GM18907 (cell line): Measurements from ENCODE around the gene OR12D1.
"Not testable (repeated sequence)": the region's sequence is repeated elsewhere in the genome, so short reads cannot be mapped to it uniquely, and the experiment has no call there.

Source experiments
- ATAC-seq: cut with Tn5 transposase; IDR thresholded peaks from one replicate; pipeline ENCODE4 v1.9.1; 2021; ENCODE audit warnings: mild to moderate bottlenecking, moderate library complexity; ENCODE audit not compliant: unreplicated experiment

The OR12D1 gene

GRCh38 chr6:29414588-29414987 is at the start of gene OR12D1:
TSS of gene OR12D1 (plus strand) at chr6:29414928.
- no peak for ATAC-seq

- no peak for ATAC-seq
Measured at GRCh38 chr6:29368765-29369164, 46.0 kb upstream of the OR12D1 start, which contains the start of gene OR5V1. TSS of gene OR5V1 (minus strand) at chr6:29368865. CDS start at chr6:29356195, 12,670 bp downstream.

- no peak for ATAC-seq
Measured at GRCh38 chr6:29375191-29375590, 39.5 kb upstream of the OR12D1 start, which contains the start of gene OR12D3. TSS of gene OR12D3 (minus strand) at chr6:29375291. CDS start at chr6:29375287, 4 bp downstream.

DNA sequence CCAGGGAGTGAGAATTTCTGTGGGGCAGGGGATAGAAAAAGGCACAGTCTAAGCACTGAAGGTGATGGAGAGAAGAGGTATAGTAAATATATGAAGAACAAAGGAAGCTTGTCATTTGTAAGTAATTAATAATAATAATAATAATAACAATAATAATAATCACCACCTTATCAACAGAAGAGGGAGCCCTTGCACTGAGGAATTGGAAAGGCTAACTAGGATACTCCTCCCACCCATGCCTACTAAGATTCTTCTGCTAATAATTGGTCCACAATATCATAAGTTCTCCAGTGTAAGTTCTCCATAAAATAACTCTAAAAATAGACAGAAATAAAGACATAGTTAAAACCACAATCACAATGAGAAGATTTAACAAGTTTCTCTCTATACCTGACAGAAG is 38.7 kb upstream of the OR12D1 start:
- ATAC-seq: no peak

- no peak for ATAC-seq
Measured at GRCh38 chr6:29388533-29388932, 26.2 kb upstream of the OR12D1 start.

DNA sequence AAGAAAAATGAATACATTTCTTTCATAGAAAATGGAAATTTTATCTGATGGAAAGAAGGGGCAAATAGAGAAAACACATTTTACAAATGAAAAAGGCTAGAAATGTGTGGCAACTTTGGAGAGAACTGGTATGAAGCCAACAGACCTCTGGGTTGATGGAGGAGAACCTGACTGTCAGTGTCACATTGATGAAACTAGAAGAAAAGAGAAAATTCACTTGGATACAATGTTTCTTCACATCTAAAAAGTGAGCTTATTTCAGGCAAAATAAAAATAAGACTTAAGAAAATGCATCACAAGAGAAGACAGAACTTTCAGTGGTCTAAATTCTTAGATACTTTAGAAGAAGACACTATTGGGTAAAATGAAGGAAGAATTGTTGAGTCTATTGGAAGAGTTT is 19.4 kb upstream of the OR12D1 start, which contains the start of gene OR12D2:
OR12D2 (plus strand) TSS at position 301 of the 400 bp plus-strand sequence. CDS start 1,069 bp downstream, outside the sequence.
- ATAC-seq: no peak

GRCh38 chr6:29399525-29399924 is 15.2 kb upstream of the OR12D1 start:
- ATAC-seq: no peak

DNA sequence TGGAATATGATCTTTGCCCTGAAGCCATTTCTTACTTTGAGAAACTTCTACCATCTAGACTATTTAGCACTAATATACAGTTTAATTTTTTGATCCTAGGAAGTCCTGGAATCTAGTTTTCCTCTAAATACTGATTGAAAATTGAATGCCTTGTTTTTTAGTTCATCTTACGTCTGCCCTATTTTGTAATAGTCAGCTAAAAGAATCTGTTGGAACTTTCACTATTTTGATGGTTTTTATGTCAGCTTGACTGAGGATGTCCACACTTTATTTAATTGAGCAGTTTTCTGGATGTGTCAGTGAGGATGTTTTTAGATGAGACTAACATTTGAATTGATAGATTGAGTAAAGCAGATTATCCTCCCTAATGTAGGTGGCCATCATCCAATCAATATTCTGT is 10.9 kb upstream of the OR12D1 start:
- ATAC-seq: no peak

DNA sequence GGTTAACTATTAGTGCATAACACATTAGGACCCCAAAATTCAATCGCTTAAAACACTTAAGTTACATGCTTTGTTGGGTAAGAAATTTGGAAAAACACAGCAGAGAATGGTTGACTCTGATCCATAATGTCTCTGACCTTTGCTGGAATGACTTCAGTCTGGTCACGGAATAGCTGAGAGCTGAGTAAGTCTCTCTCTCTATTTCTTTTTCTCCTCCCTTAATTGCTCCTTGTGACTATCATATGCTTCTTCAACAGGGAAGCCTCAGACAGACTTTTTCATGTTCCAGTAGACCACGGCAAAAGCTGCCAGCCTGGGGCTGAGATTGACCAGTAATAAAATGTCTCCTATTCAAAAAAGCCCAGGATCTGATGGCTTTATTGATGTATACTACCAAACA is 4.8 kb downstream of the OR12D1 start:
- ATAC-seq: no peak

GRCh38 chr6:29424168-29424567 is 9.4 kb downstream of the OR12D1 start:
- no peak for ATAC-seq

DNA sequence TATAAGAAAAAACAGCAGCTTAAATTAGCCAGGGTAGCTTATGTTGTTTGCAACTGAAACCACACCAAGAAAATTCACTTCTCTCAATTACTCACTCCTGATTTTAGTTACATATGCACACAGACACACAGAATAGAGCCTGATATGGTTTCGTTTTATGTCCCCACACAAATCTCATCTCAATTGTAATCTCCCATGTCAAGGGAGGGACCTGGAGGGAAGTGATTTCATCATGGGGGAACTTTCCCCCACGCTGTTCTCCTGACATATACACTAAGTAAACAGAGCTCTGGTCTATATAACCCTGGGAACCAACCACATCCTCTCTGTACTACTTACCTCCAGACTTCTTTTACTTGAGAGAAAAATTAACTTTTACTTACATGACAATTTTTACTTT is 9.8 kb downstream of the OR12D1 start:
- no peak for ATAC-seq

- no peak for ATAC-seq
Measured at GRCh38 chr6:29425075-29425474, 10.3 kb downstream of the OR12D1 start.

GRCh38 chr6:29426654-29427053 is 11.9 kb downstream of the OR12D1 start:
- no peak for ATAC-seq

- ATAC-seq: not testable (repeated sequence)
Measured at GRCh38 chr6:29436730-29437129, 22.0 kb downstream of the OR12D1 start.

DNA sequence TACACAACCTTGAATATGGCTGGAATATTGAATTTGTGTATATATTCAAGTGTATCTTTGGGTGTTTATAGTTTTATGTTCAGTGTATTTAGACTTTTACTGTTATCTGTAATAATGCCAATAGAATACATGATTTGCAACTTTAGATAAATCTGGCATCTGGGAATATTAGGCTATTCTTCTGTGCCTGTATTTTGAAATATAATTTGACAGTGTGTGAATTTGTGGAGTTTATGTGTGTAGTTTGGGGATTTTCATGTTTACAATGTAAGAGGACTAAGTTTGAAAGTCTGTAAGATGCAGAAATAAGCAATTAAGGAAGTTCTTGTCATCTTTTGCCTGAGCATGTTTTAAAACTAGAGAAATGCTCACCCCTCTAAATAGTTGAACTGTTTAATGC is 24.3 kb downstream of the OR12D1 start, which contains the start of gene OR10C1:
OR10C1 (plus strand) TSS at position 301 of the 400 bp plus-strand sequence. CDS start 710 bp downstream, outside the sequence.
- no peak for ATAC-seq

GRCh38 chr6:29442719-29443118 is 28.0 kb downstream of the OR12D1 start:
- no peak for ATAC-seq

- not testable (repeated sequence) for ATAC-seq
Measured at GRCh38 chr6:29444031-29444430, 29.3 kb downstream of the OR12D1 start.

GRCh38 chr6:29447670-29448069 is 32.9 kb downstream of the OR12D1 start:
- ATAC-seq: no peak

- no peak for ATAC-seq
Measured at GRCh38 chr6:29451471-29452193, 36.9 kb downstream of the OR12D1 start.

GRCh38 chr6:29456971-29457370 is 42.2 kb downstream of the OR12D1 start, which contains the start of the genes OR11A1 and OR2H1:
TSS of gene OR11A1 (minus strand) at chr6:29457071. CDS start at chr6:29427641, 29,430 bp downstream.
TSS of gene OR2H1 (plus strand) at chr6:29457155. CDS start at chr6:29461770, 4,615 bp downstream.
- ATAC-seq: no peak

- no peak for ATAC-seq
Measured at GRCh38 chr6:29461021-29461814, 46.5 kb downstream of the OR12D1 start.
